ENCODE data around the gene APLP1. TPM values are rescaled to one million over a fixed set of nuclear protein-coding genes. Genes with fewer than 3 reads are reported as not detected.
"Not testable (repeated sequence)": the region's sequence is repeated elsewhere in the genome, so short reads cannot be mapped to it uniquely, and the experiment has no call there.

The APLP1 gene
- 1 to 10 TPM in 1 of 2 experiments, under 1 TPM in 1; 0.76 to 1.1 TPM for total RNA-seq

DNA sequence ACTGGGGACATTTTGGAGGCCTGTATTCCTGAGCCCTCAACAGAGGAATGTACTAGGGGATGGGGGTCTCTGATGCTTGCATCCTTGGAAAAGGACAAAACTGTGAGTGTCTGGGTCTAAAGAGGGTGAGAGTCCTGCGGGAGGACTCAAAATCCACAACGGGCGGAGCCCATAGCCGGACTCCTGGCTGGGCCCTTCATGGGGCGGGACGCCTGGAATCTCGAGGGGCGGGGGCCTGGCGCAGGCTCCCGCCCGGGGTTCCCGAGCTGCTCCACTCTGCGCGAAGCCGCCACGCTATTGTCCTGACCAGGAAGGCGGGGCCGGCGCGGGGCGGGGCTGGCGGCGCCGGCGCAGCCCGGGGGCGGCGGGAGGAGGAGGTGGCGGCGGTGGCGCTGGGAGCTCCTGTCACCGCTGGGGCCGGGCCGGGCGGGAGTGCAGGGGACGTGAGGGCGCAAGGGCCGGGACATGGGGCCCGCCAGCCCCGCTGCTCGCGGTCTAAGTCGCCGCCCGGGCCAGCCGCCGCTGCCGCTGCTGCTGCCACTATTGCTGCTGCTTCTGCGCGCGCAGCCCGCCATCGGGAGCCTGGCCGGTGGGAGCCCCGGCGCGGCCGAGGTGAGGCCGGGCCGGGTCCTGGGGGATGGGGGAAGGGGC is at the start of gene APLP1:
Gene APLP1, plus strand, starts transcription at position 403 of the 651 bp plus-strand sequence. Its CDS starts 63 bp downstream, at position 466.
- peaks cover 18% of the 10 kb centered on the region for H3K4me1 Mint-ChIP-seq
- CTCF ChIA-PET = interaction anchor here (1.9 kb wide), 1 partner anchor 14 kb away, joined by 7 read pairs; no protein-coding TSS in a partner anchor
- peaks cover 37% of the 10 kb centered on the region for H3K27me3 Mint-ChIP-seq
- H3K9me3 Mint-ChIP-seq = no peaks in the 10 kb centered on the region
- peak; percentile 70 for DNase-seq
- no peak within 1 kb of the TSS for H3K27ac Mint-ChIP-seq
- no peaks in the 10 kb centered on the region for H3K36me3 Mint-ChIP-seq (ENCODE audit: low read depth)
- H3K4me3 Mint-ChIP-seq = peak within 1 kb of the TSS; percentile 21
- POLR2A ChIA-PET = interaction anchor here (1.0 to 2.8 kb wide), 3 partner anchors 62 to 127 kb away, joined by 4 to 13 read pairs (median 4); no protein-coding TSS in a partner anchor

- Mint-ChIP-seq H3K4me3 (no peak overlapping the region), H3K4me1 (peaks cover 5% of the 10 kb centered on the region), H3K36me3 (ENCODE audit: low read depth) (no peaks in the 10 kb centered on the region), H3K9me3 (no peaks in the 10 kb centered on the region), H3K27me3 (peaks cover 12% of the 10 kb centered on the region), H3K27ac (no peak overlapping the region)
- no peak for DNase-seq
- ChIA-PET POLR2A (no interaction called here), CTCF (interaction anchor here (0.7 kb wide), 1 partner anchor 57 kb away, joined by 3 read pairs; no protein-coding TSS in a partner anchor)
Measured at GRCh38 chr19:35822579-35822978, 45.8 kb upstream of the APLP1 start.

DNA sequence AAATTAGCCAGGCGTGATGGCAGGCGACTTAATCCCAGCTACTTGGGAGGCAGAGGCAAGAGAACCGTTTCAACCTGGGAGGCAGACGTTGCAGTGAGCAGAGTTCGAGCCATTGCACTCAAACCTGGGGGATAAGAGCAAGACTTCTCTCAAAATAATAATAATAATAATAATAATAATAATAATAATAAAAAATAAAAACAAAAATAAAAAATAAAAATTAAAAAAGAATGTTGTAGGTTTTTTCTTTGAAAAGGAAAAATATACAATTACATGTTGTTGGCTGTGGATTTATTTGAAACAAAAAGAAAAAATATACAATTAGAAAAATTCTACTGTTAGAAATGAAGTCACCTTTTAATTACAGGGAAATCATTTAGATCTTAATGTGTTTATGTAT is 44.2 kb upstream of the APLP1 start:
- H3K9me3 Mint-ChIP-seq = no peaks in the 10 kb centered on the region
- H3K36me3 Mint-ChIP-seq (ENCODE audit: low read depth) = no peaks in the 10 kb centered on the region
- H3K4me3 Mint-ChIP-seq = no peak overlapping the region
- no peak for DNase-seq
- ChIA-PET CTCF (no interaction called here), POLR2A (no interaction called here)
- peaks cover 5% of the 10 kb centered on the region for H3K4me1 Mint-ChIP-seq
- H3K27ac Mint-ChIP-seq = no peak overlapping the region
- peaks cover 9% of the 10 kb centered on the region for H3K27me3 Mint-ChIP-seq

DNA sequence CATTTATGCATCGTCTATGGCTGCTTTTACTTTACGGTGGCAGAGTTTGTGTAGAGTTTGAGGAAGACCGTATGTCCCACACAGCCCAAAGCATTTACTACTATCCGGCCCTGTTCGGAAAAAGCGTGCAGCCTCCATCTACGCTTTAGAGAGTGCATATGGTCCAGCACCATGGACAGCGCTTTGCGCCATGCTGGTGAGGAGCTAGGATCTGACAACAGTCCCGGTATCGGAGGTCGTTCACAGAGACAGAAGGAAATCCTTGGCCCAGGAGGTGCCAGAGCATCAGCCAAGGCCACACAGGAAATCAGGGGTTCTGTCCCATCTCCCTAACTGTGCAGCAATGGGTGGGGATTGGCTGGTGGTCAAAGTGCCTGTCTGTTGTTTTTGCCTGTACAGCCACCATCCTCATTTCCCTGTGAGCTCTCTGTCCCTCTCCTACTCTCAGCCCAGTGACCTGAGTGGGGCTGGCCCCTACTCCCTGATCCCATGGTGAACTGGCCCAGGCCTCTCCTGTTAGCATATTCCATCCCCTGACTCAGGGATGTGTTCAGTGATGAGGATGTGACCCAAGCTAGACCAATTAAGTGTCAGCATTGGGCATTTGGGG is 39.6 kb upstream of the APLP1 start:
- no peaks in the 10 kb centered on the region for H3K4me1 Mint-ChIP-seq
- peak; percentile 65 for DNase-seq
- CTCF ChIA-PET = interaction anchor here (0.5 to 0.8 kb wide), 2 partner anchors 66 to 154 kb away, joined by 3 to 4 read pairs; no protein-coding TSS in a partner anchor
- H3K4me3 Mint-ChIP-seq = no peak overlapping the region
- H3K27ac Mint-ChIP-seq = no peak overlapping the region
- peaks cover 9% of the 10 kb centered on the region for H3K27me3 Mint-ChIP-seq
- H3K36me3 Mint-ChIP-seq (ENCODE audit: low read depth) = no peaks in the 10 kb centered on the region
- H3K9me3 Mint-ChIP-seq = no peaks in the 10 kb centered on the region
- POLR2A ChIA-PET = no interaction called here

DNA sequence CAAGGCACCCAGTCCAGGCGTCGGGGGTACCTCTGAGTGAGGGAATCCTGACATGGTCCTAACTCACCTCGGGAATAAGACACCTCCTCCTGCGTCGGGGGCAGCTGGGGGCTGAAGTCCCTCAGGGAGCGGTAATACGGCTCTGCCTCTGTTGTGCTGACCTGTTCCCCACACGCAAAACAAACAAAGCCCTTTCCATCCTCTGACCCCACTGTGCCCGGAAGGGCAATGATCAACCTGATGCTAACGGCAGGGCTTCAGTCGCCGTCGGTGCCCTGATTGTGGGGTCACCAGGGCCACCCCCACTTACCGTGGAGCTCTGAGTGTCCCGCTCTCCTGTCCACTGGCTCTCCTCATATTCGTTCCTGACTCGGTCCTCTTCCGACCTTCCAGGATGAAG is 37.4 kb upstream of the APLP1 start:
- Mint-ChIP-seq H3K27me3 (peaks cover 9% of the 10 kb centered on the region), H3K4me1 (no peaks in the 10 kb centered on the region), H3K4me3 (no peak overlapping the region), H3K36me3 (ENCODE audit: low read depth) (no peaks in the 10 kb centered on the region), H3K27ac (no peak overlapping the region), H3K9me3 (no peaks in the 10 kb centered on the region)
- POLR2A ChIA-PET = no interaction called here
- CTCF ChIA-PET = no interaction called here
- no peak for DNase-seq

DNA sequence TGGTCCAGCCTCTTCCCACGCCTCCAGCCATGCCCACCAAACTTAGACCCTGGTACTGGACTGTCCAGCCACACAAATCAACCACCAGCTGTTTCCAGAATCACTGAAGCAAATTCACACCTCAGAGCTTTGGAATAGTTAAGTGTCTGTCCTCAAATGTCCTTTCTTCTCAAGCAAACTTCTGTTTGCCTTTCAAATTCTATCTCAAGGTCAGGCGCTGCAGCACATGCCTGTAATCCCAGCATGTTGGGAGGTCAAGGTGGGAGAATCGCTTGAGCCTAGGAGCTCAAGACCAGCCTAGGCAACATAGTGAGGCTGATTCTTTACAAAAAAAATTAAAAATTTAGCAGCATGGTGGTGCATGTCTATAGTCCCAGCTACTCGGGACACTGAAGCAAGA is 36.3 kb upstream of the APLP1 start:
- H3K36me3 Mint-ChIP-seq (ENCODE audit: low read depth) = no peaks in the 10 kb centered on the region
- no peaks in the 10 kb centered on the region for H3K9me3 Mint-ChIP-seq
- no peak overlapping the region for H3K4me3 Mint-ChIP-seq
- DNase-seq = no peak
- ChIA-PET CTCF (no interaction called here), POLR2A (no interaction called here)
- H3K27ac Mint-ChIP-seq = no peak overlapping the region
- peaks cover 14% of the 10 kb centered on the region for H3K27me3 Mint-ChIP-seq
- no peaks in the 10 kb centered on the region for H3K4me1 Mint-ChIP-seq

DNA sequence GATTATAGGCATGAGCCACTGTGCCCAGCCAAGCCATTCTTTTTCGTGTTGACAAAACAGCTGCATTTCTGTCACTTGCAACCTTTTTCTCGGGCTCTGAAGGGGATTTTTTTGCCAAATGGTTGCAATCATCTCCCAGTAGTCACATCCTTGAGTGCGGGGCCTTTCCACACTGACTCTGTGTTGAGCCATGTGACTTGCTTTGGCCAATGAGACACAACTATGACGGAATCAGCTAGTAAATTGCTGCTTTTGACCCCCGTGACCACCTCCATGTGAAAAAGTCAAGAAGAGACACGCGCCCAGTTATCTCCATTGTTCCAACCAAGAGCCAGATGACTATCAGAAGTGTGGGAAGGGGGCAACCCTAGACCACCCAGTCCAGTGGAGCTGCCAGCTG is 34.4 kb upstream of the APLP1 start:
- Mint-ChIP-seq H3K4me1 (no peaks in the 10 kb centered on the region), H3K36me3 (ENCODE audit: low read depth) (no peaks in the 10 kb centered on the region), H3K27ac (no peak overlapping the region), H3K27me3 (peaks cover 13% of the 10 kb centered on the region), H3K4me3 (no peak overlapping the region), H3K9me3 (peaks cover 2% of the 10 kb centered on the region)
- POLR2A ChIA-PET = no interaction called here
- DNase-seq = no peak
- CTCF ChIA-PET = no interaction called here

- H3K4me1 Mint-ChIP-seq; DNase-seq; CTCF ChIA-PET; H3K4me3 Mint-ChIP-seq; H3K27ac Mint-ChIP-seq; H3K9me3 Mint-ChIP-seq; H3K36me3 Mint-ChIP-seq (ENCODE audit: low read depth); POLR2A ChIA-PET: not testable (repeated sequence)
- peaks cover 12% of the 10 kb centered on the region for H3K27me3 Mint-ChIP-seq
Measured at GRCh38 chr19:35836096-35836495, 32.3 kb upstream of the APLP1 start.

GRCh38 chr19:35841961-35842595 is 26.3 kb upstream of the APLP1 start:
- Mint-ChIP-seq H3K4me3 (no peak overlapping the region), H3K9me3 (peaks cover 4% of the 10 kb centered on the region), H3K36me3 (ENCODE audit: low read depth) (peaks cover 4% of the 10 kb centered on the region), H3K27me3 (peaks cover 46% of the 10 kb centered on the region), H3K4me1 (peaks cover 16% of the 10 kb centered on the region), H3K27ac (no peak overlapping the region)
- DNase-seq = no peak
- POLR2A ChIA-PET = no interaction called here
- CTCF ChIA-PET = no interaction called here

DNA sequence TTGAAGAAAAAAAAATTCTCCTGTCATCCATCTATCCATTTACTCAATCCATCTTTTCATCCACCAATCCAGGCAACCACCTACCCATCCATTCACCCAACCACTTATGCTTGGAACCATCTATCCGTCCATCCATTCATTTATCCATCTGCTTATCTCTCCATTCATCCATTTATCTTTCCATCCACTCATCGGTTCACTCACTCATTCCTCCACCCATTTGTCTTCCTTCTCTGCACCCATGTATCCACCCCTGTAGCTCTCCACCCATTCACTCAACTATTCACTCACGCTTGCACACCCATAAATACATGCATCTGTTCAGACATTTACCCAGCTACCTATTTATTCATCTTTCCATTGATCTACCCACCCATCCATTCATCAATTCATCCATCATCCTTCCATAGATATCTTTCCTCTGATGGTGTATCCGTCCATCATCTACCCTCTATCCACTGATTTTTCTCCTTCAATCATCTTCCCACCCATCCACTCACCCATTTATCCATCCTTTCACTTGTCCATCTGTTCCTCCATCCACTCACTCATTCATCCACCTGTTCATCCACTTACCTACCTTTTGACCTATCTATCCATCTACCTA is 25.6 kb upstream of the APLP1 start:
- peaks cover 46% of the 10 kb centered on the region for H3K27me3 Mint-ChIP-seq
- peaks cover 4% of the 10 kb centered on the region for H3K36me3 Mint-ChIP-seq (ENCODE audit: low read depth)

GRCh38 chr19:35843676-35844481 is 24.5 kb upstream of the APLP1 start:
- Mint-ChIP-seq H3K4me3 (no peak overlapping the region), H3K27ac (no peak overlapping the region), H3K36me3 (ENCODE audit: low read depth) (peaks cover 4% of the 10 kb centered on the region), H3K9me3 (peaks cover 2% of the 10 kb centered on the region), H3K4me1 (peaks cover 16% of the 10 kb centered on the region), H3K27me3 (peaks cover 50% of the 10 kb centered on the region)
- DNase-seq = no peak
- ChIA-PET CTCF (no interaction called here), POLR2A (no interaction called here)

More for the DNA sequence above, 25.6 kb upstream of the APLP1 start:
- H3K9me3 Mint-ChIP-seq = peaks cover 4% of the 10 kb centered on the region
- peaks cover 16% of the 10 kb centered on the region for H3K4me1 Mint-ChIP-seq
- H3K4me3 Mint-ChIP-seq = no peak overlapping the region
- DNase-seq = no peak
- ChIA-PET CTCF (no interaction called here), POLR2A (no interaction called here)
- no peak overlapping the region for H3K27ac Mint-ChIP-seq

- no peaks in the 10 kb centered on the region for H3K9me3 Mint-ChIP-seq
- H3K4me3 Mint-ChIP-seq = peak overlapping the region; percentile 35
- POLR2A ChIA-PET = no interaction called here
- H3K27ac Mint-ChIP-seq = no peak overlapping the region
- no peak for DNase-seq
- CTCF ChIA-PET = no interaction called here
- H3K27me3 Mint-ChIP-seq = peaks cover 50% of the 10 kb centered on the region
- peaks cover 4% of the 10 kb centered on the region for H3K36me3 Mint-ChIP-seq (ENCODE audit: low read depth)
- peaks cover 16% of the 10 kb centered on the region for H3K4me1 Mint-ChIP-seq
Measured at GRCh38 chr19:35844482-35845214, 23.7 kb upstream of the APLP1 start.

Data from activated CD4-positive, alpha-beta memory T cell treated with anti-CD3 and anti-CD28 coated beads, Interleukin-2, amount 10 ng/mL, durations not matched to agents 7 days and 5 days (primary cell).